Measurements from ENCODE around the gene DACT2.

DACT2 gene

GRCh38 chr6:168263351-168263905 is 56.1 kb downstream of the DACT2 start:
- DNase-seq: no peak

DNA sequence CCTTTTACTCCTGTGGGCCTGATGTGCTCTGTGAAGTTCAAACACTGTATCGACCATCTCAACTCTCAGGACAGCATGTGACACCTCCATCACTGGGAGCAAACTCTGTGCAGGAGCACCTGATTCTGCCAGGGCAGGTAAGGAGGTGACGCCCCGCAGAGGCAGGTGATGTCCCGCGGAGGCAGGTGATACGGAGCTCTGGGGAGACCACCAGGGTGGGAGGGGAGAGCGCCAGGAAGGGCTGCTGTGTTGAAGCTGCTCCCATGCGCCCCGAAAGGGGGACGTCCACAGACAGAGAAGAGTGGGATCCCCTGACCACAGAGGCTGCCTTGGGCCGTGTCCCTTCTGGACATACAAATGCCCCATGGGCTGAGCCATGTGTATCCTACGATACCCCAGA is 58.3 kb downstream of the DACT2 start:
- no peak for DNase-seq

DNA sequence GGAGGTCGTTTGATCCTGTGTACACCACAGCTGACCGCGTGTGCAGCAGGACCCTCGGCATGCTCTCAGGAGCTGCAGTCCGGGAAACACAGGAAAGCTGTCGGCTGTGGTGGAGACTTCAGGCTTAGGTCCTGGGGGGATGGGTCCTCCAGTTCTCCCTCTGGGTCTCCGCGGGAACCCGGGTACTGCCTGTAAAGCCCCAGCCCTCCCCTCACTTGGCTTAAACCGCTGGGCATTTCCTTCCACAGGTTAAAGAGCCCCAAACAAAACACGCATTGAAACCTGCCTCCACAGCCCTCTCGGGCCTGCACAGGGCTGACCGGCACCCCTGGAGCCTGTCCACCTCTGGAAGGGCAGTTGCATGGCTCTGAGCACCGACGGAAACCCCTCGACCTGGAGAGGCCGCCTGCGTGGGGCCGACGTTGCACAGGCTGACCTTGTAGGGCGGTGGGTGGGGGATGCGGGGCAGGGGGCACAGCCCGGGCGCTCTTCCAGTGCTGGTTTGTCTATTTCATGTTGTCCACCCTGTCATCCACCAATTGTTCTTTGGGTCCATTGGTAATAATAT is 59.1 kb downstream of the DACT2 start:
- DNase-seq: no peak

- no peak for DNase-seq
These were observed 60.8 kb downstream of the DACT2 start for GRCh38 chr6:168258795-168259194.

DNA sequence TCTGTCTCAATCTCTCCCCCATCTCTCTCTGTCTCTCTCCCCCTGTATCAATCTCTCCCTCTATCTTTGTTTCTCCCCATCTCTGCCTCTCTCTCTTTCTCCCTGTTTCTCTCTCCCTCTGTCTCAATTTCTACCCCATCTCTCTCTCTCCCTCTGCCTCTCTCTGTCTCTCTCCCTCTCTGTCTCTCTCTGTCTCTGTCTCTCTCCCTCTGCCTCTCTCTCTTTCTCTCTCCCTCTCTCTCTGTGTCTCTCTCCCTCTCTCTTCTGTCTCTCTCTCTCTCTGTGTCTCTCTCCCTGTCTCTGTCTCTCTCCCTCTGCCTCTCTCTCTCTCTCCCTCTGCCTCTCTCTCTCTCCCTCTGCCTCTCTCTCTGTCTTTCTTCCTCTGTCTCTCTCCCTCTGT is 62.6 kb downstream of the DACT2 start:
- no peak for DNase-seq

All from activated CD4-positive, alpha-beta T cell treated with anti-CD3 and anti-CD28 coated beads, Interleukin-2, amount 50 U/mL, for 48 hours (primary cell).